ENCODE data around the gene EEA1. TPM values are rescaled to one million over a fixed set of nuclear protein-coding genes. Genes with fewer than 3 reads are reported as not detected.
"Not testable (repeated sequence)": the region's sequence is repeated elsewhere in the genome, so short reads cannot be mapped to it uniquely, and the experiment has no call there.

EEA1 gene
- polyA plus RNA-seq, 4 donors, result 15.0 to 18.7 (median 17.1) TPM

DNA sequence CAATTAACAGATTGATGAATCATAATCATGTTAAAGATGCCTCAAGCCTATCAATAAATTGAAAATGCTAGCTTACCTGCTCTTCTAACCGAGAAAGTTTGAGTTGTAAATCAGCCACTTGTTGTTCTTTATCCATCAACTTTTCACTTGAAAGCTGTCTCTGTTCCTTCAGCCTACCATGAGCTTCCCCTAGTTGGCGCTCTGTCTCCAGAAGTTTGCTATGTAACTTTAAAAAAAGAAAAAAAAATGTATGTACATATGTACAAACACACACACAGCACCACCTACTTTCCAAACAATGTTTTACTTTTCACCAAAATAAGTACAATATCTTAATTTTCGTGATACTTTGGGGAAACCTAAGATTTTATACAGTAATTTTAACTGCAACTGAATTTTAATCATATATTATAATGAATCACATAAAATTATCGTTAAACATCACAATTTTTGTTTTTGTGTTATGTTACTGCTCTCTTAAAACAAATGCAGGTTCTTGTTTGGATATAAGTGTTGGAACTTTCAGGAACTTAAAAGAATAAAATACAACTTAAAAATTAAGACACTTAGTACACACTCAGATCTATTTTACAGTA is 101.2 kb downstream of the EEA1 start:
- DNase-seq (ENCODE audit: low read depth in 4 of 4, low spot score in 3 of 4), result peak in 1 of 4 donors; percentile 12

DNA sequence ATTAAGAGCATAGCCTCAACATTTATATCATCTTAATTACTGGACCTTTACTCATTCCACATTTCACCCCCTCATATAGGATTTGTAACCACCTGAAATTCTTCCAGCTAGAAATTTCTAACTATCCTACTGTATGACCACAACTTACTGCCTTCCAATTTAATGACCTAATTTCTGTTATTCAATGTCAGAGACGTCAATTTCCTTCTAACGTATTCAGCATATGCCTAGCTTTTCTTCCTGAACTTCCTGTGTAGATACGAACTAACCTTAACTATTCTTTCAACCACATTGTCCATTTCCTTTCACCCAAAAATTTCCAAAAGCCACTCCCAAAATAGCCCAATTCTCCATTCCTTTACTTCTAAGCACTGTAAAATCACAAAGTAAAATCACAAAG is 108.0 kb downstream of the EEA1 start:
- DNase-seq (ENCODE audit: low read depth in 4 of 4, low spot score in 3 of 4), result no peak

DNA sequence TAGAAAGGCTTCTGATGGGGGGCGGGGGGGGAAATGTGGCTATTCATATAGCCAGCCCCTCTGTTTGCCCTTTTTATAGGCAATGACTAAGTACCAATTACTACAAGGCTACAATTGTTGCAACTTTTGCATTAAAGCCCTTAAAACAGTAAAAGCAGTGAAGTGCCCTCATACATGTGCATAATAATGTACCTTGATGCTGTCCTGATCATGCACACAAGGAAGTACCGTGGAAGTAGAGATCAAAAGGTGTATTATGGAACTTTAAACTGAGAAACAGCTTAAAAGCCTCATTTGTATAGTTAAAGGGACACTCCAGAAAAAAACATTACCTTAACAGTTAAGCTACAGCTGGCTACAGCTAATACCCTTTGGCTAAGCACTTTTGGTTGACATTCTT is 114.5 kb downstream of the EEA1 start:
- DNase-seq (ENCODE audit: low read depth in 4 of 4, low spot score in 3 of 4), result no peak

DNA sequence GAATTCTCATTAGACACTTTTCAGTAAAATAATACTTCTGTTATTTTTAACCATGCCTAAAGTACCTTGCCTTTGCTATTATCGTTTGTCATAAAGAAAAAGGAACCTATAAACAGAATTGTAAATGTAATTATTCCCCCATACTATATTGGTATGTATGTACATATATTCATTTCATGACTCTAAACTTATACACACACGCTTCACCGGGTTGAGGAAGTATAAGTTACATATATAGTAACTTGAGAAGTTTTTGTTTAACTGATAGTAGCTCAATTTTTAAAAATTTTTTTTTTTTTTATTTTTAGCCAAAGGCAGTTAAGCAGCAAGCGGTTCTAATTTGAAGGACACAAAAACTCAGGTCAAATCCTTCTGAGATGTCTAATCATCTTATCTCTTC is 118.7 kb downstream of the EEA1 start:
- no peak for DNase-seq (ENCODE audit: low read depth in 4 of 4, low spot score in 3 of 4)

DNA sequence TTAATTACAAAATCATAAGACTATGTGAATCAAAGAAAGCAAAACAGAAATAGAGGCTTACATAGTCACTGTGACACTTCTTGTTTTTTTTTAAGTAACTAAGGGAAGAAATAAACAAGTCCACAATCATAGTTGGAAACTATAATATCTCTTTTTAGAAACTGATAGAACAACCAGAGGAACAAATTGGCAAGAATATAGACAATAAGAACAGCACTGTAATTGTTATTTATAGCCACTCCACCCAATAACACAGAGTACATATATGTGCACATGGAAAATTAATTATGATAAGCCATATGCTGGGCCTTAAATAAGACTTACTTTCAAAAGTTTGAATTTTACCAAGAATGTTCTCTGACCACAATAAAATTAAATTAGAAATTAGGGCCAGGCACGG is 125.2 kb downstream of the EEA1 start:
- no peak for DNase-seq (ENCODE audit: low read depth in 4 of 4, low spot score in 3 of 4)

DNA sequence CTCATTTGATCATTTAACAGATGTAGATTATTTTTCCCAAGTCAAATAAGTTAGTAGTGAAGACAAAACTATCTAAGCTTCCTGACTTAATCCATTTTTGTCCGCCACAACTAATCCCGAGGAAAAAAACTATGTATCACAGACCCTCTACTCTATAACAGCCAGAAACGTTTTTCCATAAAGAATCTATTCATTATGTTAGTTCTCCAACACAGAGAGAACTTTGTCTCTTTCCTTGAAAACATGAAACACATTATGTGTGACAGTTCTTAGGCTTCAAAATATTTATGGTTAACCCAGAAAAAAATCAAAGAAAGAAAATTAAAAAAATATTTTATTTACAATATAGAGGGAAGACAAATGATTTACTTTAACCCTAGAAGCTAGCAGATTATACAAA is 126.2 kb downstream of the EEA1 start:
- DNase-seq (ENCODE audit: low read depth in 4 of 4, low spot score in 3 of 4), result no peak

DNA sequence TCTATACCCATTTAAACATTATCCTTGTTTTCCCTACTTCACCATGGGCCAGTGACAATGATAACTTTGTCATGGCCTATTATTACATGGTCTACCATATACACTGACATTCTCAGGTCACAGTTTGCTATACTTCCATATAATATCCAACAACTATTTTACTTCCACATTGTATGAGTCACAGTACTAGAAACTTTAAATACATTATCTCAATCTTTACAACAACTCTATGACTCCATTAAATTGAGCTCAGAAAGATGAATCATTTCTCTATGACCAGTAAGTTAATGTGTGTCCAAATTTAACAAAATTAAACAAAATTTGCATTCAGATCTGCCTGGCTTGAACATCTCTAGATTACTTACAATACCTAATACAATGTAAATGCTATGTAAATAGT is 132.4 kb downstream of the EEA1 start:
- no peak for DNase-seq (ENCODE audit: low read depth in 4 of 4, low spot score in 3 of 4)

DNA sequence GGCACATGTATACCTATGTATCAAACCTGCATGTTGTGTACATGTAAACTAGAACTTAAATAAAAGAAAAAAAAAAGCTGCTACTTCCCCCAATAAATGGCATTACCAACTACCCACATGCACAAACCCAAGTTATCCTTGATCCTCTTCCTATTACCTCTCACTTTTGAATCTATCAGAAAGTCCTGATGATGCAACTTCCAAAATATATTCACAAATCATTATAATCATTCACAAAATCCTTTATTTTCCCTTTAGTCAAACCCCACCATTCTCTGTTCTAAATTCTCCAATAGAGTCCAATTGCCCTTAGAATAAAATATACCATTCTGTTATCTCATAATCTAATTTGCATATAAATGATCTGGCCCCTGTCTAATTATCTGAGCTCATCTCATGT is 134.3 kb downstream of the EEA1 start:
- no peak for DNase-seq (ENCODE audit: low read depth in 4 of 4, low spot score in 3 of 4)

DNA sequence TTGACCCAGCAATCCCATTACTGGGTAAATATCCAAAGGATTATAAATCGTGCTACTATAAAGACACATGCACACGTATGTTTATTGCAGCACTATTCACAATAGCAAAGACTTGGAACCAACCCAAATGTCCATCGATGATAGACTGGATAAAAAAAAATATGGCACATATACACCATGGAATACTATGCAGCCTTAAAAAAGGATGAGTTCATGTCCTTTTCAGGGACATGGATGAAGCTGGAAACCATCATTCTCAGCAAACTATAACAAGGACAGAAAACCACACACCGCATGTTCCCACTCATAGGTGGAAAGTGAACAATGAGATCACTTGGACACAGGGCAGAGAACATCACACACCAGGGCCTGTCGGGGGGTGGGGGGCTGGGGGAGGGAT is 134.7 kb downstream of the EEA1 start:
- not testable (repeated sequence) for DNase-seq (ENCODE audit: low read depth in 4 of 4, low spot score in 3 of 4)

DNA sequence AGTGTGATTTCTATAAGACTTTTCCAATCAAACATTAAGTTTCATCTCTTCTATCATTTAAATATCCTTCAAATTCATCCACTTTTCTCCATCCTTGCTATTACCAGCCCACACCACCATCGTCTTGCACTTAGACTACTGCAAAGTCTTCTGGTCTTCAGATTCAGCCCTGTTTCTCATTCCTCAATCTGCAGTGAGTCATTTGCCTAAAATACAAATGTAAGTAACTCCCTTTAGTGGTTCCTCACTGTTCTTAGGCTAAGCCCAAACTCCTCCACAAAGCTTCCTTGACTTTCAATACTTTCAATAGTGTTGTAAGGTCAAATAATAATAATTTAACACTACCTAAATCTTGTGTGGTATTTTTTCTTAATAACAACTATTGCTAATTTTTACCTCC is 143.1 kb downstream of the EEA1 start:
- DNase-seq (ENCODE audit: low read depth in 4 of 4, low spot score in 3 of 4), result no peak

DNA sequence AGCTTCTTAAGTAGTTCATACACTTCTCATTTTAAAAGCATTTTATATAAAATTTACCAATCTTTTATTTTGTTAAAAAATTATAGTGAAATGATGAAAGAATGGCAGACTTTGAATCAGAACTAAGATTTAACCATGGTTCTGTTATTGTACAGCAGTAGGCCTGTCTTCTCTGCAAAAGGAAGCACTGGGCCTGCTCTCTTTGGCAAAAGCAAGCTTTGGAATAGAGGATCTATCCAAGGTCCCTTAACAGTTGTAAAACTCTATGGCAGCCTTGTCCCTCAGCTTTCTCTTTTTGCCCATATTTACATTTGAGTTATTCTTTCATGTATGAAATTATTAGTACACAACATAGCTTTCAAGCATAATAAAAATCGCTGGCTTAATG is 143.5 kb downstream of the EEA1 start:
- no peak for DNase-seq (ENCODE audit: low read depth in 4 of 4, low spot score in 3 of 4)

DNA sequence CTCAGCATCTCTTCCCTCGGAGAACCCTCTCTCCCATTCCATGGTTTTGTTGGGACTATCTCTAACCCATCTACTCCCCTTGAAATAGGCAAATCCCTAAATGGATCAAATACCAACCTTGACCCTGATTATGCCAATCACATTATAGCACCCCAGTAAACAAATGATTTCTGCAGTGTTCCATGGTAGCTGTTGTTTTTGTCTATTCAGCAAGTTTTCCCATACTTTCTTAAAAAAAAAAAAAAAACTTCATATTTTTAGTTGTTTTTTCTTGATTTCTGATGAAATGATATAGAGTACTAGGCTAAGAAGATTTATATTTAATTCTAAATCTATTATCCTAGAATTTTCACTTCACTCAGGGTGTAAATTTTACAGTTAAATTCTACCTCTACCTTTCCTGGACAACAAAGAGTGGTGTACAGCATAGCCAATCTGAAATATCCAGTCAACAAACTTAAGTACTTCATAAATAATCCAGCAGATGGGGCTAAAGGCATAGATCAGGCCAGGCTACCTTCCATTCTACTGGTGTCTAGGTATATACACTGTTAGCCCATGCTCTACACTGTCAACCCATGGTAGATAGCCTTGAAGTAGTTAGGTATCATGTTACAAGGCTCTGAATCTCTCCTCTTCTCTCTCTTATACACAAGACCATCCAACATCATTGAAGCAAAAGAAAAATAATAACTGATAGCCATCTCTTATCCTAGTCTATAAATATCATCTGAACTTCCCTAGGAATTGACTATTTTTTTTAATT is 144.1 kb downstream of the EEA1 start:
- DNase-seq (ENCODE audit: low read depth in 4 of 4, low spot score in 3 of 4), result peak; percentile 36 to 56 (median 44)

DNA sequence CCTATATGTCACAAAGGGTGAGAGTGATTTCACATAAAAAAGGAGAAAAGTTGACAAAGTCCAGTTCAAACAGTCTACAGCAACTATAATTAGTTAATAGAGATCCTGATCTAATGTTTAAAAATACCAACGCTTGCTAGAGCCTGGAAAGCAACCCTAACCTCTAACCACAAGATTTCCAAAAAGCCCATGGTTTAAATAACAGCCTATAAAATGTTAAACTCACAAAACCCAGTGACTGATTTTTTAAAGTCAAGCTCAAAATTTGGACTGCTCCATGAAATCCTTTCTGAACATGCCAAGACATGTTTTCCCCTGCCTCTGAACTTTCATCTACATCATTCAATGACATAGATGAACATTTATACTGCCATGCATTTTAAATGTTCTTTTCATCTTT is 144.7 kb downstream of the EEA1 start:
- no peak for DNase-seq (ENCODE audit: low read depth in 4 of 4, low spot score in 3 of 4)

DNA sequence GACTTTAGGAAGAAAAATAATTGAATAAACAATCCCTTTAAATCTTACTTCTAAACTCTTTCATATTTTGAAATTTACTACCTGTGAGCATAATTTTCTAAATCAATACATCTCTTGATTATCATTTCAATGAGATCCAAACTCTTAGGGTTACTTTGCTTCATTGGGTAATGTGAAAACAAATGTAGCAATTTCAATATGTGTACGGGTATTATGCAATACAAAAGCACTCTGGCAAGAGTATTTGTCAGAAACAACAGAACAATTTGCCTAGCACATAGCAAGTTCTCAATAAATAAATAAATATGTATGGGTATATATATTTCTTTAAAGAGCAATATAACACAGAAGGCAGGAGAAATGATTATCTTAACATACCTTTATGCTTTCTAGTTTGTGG is 149.2 kb downstream of the EEA1 start:
- DNase-seq (ENCODE audit: low read depth in 4 of 4, low spot score in 3 of 4), result no peak

DNA sequence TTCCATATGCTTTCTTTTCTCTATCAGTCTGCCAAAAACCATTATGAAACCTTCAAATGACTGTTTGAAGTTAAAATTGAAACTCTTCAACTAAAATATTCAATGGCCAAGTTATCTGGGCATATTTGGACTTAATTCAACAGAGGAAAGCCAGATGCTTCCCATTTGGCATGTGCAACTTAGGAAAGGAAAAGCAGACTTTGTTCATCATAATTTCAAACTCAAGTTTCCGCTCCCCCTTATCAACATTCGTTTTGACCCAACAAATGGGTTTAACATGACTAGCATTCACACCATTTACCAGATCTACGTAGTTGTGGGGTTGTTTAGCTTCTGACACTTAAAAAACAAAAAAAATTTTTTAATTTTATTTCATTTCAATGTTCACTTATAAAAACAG is 150.6 kb downstream of the EEA1 start:
- DNase-seq (ENCODE audit: low read depth in 4 of 4, low spot score in 3 of 4), result no peak

DNA sequence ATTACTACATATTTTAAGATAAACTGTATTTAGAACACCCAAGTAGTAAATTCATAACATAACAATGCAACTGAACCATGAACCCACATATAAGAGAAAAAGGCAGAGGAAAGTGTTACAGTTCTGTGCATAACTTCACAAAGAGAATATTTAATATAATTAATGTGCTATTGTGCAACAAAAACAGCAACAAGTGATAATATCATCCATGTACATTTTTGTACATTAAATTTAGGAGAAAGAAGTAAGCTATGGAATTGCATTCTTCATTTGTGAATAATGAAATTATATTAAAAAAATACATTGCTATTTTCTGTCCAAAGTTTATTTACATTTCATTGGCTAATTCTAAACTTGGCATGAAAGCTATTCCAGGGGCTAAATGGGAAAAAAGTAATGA is 153.7 kb downstream of the EEA1 start:
- DNase-seq (ENCODE audit: low read depth in 4 of 4, low spot score in 3 of 4), result no peak

DNA sequence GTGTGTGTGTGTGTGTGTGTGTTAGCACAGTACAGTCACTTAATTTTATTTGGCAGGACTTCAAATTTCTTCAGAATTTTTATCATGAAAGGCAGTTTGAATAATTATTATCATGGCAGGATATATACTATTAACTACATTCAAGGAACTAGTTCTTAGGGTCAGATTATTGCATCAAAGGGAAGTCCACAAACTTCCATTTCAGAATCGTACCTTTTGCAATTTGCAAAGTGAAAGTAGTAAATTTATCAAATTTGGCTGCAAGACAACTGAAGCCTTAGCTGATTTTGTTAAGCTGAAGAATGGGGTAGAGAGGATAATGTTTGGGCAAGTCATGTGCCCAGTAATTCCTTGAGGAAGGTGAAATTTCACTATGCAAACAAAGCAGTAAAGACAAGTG is 158.1 kb downstream of the EEA1 start:
- no peak for DNase-seq (ENCODE audit: low read depth in 4 of 4, low spot score in 3 of 4)

DNA sequence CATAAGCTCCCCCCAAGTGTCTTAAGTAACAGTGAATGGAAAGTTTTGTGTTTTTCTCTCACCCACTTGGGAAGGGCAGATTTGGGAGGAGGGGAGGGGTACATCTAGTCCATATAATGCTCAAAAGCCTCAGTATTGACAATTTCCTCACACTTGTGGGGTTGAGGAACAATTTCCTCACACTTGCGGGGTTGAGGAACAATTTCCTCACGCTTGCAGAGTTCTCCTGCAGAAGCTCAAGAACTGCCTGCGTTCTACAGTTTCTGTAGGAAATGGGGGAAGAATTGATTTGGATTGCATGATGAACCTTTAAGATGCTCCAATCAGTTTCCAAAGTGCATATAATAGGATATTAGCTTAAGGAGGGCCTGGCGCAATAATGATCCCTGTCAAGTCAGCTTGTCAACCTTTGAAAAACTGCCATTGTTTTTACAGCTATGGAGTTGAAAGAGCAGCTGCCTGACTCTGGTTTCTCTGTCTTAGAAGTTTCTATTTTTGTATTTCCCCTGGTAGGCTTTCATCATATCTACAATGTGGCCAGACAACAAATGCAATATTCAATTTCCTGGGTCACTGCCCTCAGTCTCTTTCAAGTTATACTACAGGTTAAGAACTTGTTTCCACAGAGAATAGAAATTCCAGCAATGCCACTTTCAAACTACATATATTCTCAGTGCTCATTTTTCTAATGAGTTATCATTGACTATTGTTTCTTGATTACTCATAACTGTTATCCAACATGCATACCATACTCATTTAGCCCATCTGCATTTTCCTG is 159.8 kb downstream of the EEA1 start:
- no peak for DNase-seq (ENCODE audit: low read depth in 4 of 4, low spot score in 3 of 4)

DNA sequence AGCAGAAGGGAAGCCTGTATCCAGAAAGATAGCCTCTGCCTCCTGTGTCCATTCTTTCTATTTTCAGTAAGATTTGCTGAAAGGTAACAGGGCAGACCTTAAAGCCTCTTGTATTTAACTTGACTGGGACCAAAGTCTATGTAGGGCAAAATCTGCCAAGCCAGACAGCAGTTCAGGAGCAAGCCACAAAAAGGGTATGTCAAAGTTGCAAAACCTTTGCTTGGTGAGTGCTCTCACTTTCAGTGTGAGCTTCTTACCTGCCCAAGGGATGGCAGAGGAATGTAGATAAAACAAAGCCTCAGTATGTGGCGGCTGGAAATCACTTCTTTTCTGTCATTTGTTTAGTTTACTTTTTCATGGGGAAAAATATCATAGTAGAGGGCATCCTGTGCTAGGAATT is 163.2 kb downstream of the EEA1 start:
- DNase-seq (ENCODE audit: low read depth in 4 of 4, low spot score in 3 of 4), result no peak

DNA sequence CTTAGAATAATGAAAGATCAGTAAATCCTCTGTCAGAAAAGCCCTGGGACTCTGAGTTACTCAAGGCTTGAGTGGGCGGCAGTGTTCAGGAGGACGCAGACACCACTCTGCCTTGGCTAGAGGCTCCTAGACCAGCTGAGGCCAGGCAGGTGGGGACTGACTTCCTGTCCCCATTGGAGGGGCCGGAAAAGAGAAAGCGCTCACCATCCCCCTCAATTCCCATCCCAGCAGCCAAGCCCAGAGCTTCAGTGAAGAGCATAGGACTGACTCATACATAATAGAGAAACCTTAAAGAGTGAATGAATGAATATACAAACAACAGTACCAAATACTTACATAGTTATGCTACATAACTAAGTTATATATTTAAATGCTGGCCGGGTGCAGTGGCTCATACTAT is 164.3 kb downstream of the EEA1 start:
- no peak for DNase-seq (ENCODE audit: low read depth in 4 of 4, low spot score in 3 of 4)

DNA sequence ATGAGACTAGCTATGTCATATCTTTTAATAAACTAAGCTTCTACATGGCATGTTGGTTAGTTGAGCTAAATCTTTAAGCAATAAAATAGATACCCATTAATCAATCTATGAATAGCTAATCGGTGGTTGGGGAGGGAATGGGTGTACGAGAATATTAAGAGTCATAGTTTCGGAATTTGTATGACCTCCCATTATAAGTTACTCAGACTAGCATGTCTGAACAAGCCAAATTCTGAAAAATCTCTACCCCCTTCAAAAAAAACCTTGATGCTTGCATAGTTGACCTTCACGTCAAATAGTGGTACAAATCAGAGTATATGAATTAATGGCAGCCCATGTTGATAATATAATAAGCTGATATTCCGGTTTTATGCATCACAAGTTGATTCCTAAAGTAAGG is 166.3 kb downstream of the EEA1 start:
- DNase-seq (ENCODE audit: low read depth in 4 of 4, low spot score in 3 of 4), result no peak

All from right renal pelvis (tissue), 4 donors.